Stimulated activated CD8-positive, alpha-beta memory T cell treated with anti-CD3 and anti-CD28 coated beads, Interleukin-7, amount 100 ng/mL, for 48 hours (primary cell): ENCODE measurements around the gene PTPRT.

Experiments
- DNase-seq, 2 donors: peaks; one replicate each; pipeline ENCODE4 v3.0.0-alpha.2; 2020; ENCODE audit warnings: low read depth in 1 of 2; ENCODE audit errors: extremely low read depth in 1 of 2

Gene PTPRT

DNA sequence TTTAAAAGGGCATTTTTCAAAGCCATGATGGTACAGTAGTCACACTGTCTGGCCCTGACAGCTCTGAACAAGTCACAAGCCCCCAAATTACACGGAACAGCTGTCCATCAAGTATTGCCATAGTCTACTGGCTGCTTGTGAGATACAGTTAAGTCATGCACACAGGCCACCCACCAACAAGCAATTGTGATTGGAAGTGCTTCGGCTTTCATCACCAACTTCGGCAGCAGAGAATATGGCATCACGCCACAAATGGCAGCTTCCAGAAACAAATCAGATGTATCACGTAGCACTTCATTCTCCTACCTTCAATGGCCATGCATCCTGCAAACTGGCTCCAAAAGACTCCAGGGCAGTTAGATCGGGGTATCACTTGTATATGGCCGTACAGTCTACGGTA, 160.5 kb downstream of the PTPRT start:
- DNase-seq = no peak

DNA sequence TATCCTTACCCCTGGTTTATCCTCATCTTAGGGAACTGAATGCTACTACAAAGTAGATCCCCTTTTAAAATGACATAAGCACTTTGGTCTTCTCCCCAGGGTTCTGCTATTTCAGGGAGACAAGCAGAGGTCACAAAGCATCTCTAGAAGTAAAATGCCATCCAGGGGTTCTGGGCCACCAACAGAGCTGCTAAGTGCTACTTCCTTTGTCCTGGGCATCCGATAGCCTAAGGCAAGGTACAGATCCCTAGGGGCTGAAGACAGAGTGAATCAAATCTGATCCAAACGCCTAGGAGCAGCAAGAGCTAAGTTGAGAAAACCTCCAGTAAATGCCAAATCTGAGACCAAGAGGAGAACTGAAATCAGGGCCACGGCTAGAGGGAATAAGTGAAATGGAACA, 161.2 kb downstream of the PTPRT start:
- no peak for DNase-seq

DNA sequence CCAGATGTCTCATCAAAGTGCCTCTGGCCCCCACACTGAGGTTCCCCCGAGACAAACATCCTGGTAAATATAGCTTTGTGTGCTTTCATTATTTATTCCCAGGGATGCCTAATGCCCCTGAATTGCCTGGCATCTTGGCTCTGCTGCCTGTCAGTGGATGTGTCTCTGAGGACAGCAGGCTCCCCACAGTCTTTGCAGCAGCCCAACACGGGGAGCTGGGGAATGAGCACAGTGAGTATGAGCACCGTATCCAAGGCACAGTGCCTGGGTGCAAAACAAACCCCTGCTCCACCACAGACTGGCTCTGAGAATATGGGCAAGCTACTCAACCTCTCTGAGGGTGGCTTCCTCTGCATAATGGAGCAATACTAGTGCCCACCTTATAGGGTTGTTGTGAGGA, 165.9 kb downstream of the PTPRT start:
- no peak for DNase-seq

DNA sequence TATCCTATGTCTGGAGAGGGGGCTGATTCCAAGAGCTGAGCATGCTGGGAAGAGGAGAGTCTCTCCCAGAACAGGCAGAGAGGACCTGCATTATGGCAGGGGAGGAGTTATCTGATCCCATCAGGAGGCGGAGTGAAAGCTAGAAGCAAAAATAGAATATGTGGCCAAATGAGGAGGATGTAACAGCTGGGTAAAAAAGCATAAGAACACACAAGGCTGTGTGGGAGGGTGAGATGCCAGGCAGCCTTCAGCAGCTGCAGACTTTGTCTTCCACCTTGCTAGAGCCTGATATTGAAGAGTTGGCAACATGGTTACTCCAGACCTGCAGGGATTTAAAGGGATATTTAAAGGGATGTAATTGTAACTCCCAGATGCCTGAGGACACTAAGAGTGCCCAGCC, 167.1 kb downstream of the PTPRT start:
- DNase-seq = no peak

DNA sequence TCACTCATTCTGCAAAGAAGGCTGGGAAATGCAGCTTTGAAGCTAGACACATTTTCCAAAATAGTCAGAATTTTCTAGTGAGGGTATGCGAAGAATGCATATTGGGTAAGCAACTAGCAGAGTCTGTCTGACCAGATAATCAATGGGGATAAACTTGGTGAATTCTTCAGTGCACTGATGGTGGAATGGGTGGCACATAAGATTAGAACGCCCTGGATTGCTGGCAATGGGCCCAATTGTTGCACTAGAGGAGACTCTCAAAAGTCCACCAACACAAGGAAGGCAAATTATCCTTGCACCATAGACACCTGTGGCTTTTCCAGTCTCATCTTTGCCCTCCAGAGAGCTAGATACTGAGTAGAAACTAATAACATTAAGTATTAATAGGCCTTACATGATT, 167.6 kb downstream of the PTPRT start:
- no peak for DNase-seq

DNA sequence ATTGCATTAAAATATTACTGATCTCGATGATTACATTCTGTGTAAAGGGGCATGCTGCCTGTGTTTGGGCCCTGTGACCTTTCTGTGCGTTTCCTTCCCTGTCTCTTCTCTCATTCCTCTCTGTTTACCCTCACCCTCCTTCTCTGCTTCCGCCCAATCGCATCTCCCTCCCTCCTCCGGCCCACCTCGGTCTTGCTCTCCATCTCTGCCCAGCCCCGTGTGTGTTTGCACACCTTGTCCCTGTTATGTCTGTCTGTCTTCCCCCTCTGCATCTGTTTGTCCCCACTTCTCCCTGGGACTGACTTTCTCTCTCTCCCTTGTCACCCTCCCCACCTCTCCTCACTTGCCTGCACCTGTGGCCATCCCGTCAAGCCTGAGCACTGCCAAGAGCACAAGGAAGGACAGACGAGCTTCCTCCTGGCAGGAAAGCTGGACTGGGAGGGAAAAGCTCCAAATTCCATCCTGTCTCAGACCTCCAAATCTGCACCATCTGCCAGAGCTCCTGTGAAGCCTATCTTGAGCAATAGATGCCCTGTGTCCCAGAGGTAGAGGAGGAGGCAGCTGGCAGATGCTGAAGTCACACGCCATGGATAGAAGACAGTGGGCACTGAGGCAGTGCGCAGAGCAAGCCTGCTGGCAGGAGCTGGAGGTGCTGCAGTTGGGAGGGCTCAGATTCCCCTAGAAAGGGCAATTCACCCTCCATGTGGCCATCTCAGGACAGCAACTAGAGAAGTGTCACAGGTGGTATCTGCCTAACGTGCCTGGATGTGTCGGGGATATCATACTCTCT, 172.3 kb downstream of the PTPRT start:
- no peak for DNase-seq

DNA sequence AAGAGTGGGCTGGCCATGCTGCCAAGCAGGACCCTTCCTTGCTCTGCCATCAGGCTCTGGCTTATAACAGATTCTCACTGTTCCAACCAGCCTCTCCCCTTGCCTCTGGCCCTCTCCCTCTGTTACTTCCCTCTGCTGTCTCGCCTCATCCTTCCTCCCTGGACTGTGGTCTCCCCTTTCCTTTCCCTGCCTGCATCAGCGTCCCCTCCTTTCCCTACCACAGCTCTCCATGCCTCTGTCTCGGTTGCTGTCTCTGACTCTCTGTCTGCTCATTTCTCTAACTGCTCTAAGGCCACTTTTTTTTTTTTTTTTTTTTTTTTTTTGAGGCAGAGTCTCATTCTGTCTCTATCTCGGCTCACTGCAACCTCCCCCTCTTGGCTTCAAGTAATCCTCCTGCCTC, 173.4 kb downstream of the PTPRT start:
- no peak for DNase-seq

DNA sequence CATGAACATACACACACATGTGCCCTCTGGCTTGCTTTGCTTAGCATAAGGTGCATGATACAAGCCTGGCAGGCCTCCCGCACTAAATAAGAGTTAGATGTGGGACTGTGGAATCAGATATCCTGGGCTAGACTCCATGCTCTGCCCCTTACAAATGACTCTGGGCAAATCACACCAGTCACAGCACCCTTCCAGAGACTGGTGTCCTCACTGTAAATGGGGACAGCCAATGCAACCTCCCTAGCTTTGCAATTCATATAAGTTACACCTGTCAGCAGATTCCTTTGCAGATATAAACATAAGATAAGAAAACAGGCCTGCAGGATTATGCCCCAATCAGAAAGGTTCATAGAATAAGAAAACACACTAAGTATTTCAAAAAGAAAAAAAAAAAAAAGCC, 174.1 kb downstream of the PTPRT start:
- DNase-seq = no peak

DNA sequence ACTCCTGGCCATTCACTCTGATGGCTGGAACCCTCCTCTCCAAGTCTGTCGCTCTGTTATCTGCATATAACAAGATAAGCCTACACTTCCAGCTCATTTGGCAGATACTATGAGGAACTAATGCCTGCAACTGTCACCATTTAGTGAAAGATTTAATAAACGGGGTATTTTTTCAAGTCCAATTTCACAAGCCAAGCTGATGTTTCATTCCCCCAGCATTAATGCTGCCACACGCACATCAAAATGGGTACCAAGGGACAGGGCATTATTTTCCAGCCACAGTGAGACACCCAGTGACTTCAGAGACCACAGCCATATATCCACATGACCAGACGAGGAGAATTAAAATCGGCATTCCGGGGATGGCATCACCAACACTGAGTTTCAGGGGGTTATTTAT, 175.5 kb downstream of the PTPRT start:
- DNase-seq = no peak

DNA sequence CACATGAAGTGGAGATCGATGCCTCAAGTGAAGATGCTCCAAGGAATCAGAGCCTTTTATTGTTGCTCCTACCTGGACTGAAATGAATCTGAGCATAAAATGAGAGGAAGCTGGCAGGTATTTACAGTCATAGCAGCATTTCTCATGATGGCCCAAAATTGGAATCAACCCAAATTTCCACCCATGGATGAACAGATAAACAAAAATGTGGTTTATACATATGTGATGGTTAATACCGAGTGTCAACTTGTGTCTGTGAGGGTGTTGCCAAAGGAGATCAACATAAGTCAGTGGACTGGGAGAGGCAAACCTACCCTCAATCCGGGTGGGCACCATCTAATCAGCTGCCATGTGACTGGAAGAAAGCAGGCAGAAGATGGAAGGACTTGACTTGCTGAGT, 178.2 kb downstream of the PTPRT start:
- DNase-seq = no peak

DNA sequence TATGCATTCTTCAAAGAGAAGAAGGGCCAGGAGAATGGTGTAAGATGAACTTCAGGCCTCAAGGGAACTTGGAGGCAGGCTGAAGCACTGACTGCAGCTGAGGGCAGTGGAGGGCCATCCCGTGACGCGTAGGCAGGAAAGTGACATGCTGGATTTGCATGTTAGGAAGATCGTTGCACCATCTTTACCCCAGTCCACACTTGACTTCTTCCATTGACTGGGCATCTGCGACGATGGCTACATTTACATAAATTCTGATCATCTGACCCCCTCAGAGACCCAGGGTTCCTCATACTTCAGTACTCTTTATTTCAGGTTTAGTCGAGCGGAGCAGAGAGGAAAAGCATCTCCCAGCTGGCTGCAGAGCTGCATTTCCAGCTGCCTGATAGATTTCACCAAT, 180.2 kb downstream of the PTPRT start:
- no peak for DNase-seq

DNA sequence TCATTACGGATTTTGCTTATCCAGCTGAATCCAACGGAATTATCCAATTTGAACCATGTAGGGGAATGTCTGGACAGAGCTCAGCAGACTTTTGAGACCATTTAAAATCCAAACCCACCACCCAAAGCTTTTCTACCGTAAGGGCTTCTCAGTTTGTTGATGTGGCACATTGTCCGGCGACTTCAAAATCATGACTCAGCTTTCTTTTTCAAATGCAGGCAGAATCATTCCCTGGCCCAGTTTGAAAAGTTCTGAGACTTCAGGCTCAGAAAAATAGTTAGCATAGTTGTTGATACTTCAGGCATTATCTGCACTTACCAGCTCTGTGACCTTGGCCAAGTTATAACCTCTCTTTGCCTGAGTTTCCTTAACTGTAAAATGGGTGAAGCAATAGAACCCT, 182.2 kb downstream of the PTPRT start:
- DNase-seq = no peak

DNA sequence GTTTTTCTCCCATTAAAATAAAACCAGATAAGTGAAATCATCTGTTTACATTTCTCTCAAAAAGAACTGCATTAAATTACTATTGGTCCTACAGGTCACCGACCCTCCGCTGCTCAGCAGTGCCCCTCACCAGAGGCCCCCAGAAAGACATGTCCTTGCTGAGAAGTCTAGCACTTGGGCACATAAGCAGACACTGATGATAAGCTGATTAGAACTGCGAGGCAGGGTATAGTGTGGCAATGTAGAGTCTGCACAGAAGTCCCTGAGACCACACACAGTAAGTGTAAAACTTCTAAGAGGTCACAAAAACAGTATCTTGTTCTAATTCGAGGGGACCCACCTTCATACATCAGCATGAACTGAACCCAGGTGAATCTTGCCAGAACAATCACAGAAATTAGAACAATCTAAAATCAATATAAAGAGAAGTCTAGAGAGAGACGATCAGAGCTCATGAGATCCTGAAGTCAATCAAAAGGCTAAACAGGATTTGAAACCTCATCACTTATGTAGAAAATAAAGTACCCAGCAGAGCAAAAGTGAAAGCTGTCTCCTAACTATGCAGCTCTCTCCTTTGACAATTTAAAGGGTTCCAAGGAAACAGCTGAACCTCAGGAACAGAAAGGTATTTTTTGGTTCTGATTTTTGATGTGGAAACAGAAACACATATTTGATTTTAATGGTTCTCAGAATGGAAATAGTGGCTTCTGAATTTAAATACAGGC, 182.9 kb downstream of the PTPRT start:
- no peak for DNase-seq

DNA sequence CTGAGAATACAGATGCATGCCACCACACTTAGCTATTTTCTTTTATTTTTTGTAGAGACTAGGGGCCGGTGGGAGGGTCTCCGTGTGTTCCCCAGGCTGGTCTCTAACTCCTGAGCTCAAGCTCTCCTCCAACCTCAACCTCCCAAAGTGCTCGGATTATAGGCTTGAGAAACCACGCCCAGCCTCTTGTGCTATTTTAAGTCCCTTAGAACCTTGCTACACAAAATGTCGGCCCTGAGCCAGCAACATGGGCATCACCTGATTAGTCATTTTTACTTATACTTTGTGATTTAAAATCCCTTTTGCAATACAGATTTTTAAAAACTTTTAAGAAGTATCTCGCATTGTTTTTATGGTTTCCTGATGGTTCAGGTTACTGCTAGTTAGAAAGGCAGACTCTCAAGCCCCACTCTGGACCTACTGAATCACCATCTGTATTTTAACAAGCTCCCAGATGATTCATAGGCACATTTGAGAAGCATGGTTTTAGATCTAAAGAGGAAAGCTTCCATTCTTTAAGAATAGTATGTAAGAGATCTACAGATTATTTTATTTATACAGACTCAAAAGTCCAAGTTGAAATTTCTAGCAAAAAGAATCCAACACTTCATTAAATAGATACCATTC, 186.3 kb downstream of the PTPRT start:
- DNase-seq = no peak

DNA sequence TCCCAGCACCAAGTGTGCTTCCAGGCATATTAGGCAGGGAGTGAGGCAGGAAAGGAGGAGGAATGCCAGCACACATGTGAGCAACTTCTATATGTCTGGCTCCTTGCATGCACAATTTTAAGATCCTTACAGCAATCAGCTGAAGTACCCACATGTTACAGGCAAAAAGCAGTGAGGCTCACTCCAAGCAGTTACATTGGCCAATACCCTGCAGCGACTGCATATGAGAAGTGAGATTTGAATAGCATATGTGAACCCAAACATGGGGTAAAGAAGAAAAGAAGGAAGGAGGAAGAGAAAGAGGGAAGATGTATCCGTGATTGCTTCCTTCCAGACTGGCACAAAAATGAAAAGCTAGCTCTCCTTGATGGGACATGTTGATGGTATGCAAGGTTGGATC, 193.6 kb downstream of the PTPRT start:
- DNase-seq = no peak

DNA sequence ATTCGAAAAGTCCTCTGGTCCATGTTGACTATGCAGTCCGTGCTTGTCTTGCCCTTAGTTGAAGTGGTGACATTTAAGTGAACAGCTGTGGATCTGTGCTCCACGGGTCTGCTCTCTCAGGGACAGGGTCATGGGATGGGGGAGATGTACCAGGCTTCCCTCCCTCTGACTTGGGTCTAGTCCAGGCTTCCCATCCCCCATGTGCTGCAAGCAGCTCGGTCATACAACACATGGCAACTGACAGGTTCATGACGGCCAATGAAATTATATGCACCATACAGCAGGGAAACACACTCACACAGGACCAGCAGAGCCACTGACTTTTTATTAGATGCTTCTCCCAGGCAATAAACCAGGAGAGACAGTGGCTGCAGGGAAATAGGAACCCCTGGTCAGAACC, 201.4 kb downstream of the PTPRT start:
- no peak for DNase-seq

DNA sequence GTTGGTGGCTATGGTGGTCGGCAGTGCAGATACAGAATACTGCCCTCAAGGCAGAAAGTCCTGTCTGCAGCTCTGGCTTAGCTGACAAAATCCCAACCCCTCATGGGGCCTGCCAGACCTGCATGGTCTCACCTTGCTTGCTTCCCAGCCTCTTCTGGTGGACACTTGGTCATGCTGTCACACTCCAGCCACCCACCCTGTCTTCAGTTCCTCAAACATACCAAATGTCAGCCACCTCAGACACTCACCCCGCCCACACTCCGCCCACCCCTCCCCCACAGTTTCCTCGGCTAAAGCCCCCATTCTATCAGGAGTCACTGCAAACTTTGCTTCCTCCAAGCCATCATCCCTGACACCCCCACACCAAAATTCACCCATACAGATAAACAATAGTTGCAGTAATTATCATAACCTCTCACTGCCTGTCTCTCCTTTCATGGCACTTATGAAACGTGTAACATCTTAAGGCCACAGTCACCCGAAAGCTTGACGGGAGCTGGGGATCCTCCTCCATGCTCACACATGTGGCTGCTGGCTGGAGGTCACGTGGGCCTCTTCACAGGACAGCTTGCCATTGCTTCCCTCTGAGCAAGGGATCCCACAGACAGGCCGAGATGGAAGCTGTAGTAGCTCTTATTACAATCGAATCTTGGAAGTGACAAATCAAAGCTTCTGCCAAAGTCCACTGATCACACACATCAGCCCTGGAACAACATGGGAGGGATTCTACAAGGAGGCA, 202.2 kb downstream of the PTPRT start:
- DNase-seq = no peak

DNA sequence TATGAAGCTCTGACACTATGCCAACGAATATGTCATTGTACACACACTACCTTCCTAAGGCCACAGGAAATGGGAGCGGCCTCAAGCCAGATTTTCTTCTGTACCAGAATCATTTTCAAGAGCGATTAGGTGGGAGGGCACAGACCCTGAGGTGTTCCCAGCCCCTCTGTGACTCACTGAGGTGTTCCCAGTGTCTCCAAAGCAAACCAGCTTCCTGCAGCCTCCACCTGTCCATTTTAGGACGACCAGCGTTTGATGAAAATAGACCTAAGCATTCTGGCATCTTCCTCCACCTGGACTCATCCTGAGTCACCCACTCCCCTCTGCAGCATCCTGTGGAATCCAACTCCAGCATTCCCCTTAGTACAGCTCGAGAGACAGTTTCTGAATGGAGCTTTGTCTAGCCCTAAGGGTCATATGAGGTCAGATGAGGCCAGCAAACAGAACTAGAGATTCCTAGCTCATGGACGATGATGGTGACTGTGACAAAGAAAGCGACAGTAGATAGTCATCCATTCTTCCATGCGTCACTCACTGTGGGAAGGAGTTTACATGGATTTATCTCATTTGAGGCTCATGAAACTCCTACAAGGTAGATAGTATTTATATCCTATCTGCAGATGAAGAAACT, 203.4 kb downstream of the PTPRT start:
- DNase-seq = no peak

DNA sequence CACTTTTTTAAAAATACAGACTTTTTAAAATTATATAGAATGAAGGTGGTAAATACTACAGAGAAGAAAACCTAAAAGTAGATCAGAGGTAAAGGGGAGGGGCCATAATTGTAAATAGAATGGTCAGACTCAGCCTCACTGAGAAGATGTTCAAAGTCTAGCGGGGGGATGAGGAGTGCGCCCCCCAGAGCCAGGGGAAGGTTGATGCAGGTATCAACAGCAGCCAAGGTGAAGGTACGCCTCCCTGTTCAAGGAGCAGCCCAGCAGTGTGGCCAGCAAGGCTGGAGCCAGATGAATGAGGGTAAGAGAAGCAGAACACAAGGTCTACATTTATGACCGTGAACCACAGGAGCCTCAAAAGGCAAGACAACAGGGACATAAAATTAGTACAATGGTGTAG, 204.1 kb downstream of the PTPRT start:
- no peak for DNase-seq

DNA sequence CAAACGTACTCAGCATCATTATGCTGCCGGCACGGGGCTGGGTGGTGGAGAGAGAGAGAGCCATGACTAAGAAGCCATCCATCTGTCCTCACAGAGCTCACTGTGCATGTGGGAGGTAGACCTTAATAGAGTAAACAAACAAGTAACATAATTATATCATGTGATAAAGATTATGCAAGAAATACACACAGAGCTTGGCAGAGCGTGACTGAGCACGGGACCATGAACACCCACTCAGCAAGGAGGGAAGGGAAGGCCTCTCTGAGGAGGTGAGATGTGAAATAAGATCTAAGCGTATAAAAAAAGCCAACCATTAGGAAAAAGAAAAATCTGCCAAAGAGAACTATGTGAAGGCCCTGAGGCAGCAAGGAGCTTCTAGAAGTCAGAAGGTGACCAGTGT, 207.5 kb downstream of the PTPRT start:
- no peak for DNase-seq

DNA sequence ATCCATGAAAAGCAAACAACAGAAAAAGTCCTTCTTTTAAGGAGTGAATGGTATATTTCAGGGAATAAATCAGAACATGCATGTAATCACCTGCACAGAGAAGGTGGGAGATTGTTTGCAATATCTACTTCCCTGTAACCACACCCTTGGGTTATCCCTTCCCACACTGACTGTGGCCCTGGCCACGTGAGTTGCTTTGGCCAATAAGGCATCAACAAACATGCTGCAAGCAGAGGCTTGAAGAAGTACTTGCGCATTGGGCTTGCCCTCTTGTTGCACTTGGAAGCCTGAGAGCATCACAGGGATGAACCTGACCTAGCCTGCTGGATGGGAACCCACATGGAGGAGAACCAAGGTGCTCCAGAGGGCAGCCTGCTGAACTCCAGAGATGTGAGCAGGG, 208.5 kb downstream of the PTPRT start:
- DNase-seq = no peak
